Measurements from ENCODE around the gene PLVAP.

The PLVAP gene

DNA sequence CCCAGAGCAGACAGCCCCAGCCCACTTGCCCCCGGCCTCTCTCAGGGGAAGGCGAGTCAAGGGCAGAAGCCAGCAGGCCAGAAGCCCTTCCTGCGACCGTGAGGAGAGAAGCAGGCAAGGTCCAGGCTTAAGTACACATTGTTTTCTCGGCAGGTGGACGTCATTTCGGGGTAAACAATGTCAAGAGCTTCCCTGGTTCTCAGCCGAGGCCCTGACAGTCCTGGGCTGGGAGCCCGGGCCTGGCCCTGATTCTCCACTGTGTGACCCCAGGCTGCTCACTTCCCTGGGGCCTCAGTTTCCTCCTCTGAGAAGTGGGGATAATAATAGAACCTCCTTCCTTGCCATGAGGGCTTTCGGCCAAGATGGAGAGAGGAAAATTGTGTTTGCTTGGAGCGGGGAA is 19.4 kb downstream of the PLVAP start:
- DNase-seq (ENCODE audit: low read depth): no peak
- H3K4me3 ChIP-seq (ENCODE audit: control insufficient read depth, low read depth, low read length): no peak overlapping the region
- TF ChIP-seq, protein P1, sequence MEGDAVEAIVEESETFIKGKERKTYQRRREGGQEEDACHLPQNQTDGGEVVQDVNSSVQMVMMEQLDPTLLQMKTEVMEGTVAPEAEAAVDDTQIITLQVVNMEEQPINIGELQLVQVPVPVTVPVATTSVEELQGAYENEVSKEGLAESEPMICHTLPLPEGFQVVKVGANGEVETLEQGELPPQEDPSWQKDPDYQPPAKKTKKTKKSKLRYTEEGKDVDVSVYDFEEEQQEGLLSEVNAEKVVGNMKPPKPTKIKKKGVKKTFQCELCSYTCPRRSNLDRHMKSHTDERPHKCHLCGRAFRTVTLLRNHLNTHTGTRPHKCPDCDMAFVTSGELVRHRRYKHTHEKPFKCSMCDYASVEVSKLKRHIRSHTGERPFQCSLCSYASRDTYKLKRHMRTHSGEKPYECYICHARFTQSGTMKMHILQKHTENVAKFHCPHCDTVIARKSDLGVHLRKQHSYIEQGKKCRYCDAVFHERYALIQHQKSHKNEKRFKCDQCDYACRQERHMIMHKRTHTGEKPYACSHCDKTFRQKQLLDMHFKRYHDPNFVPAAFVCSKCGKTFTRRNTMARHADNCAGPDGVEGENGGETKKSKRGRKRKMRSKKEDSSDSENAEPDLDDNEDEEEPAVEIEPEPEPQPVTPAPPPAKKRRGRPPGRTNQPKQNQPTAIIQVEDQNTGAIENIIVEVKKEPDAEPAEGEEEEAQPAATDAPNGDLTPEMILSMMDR (IDR thresholded peaks at IDR 0.05; ENCODE audit: control insufficient read depth, insufficient read depth, low read depth, low read length, missing control alignments): no peak

DNA sequence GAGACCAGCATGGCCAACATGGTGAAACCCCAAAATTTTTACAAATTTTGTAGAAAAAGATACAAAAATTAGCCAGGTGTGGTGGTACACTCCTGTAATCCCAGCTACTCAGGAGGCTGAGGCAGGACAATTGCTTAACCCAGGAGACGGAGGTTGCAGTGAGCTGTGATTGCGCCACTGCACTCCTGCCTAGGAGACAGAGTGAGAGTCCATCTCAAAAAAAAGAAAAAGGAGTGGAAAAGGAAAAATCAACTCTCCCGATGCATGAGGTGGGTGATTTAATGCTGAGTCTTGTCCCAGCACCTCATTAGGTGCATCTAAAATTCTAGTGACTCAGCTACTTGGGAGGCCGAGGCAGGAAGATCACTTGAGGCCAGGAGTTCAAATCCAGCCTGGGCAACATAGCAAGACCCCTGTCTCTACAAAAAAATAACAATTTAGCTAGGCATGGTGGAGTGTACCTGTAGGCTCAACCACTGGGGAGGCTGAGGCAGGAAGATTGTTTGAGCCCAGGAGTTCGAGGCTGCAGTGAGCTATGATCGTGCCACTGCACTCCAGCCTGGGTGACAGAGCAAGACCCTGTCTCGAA is 20.0 kb downstream of the PLVAP start:
- no peak for DNase-seq (ENCODE audit: low read depth)
- no peak overlapping the region for H3K4me3 ChIP-seq (ENCODE audit: control insufficient read depth, low read depth, low read length)
- TF ChIP-seq, protein P1 (IDR thresholded peaks at IDR 0.05; ENCODE audit: control insufficient read depth, insufficient read depth, low read depth, low read length, missing control alignments): no peak

DNA sequence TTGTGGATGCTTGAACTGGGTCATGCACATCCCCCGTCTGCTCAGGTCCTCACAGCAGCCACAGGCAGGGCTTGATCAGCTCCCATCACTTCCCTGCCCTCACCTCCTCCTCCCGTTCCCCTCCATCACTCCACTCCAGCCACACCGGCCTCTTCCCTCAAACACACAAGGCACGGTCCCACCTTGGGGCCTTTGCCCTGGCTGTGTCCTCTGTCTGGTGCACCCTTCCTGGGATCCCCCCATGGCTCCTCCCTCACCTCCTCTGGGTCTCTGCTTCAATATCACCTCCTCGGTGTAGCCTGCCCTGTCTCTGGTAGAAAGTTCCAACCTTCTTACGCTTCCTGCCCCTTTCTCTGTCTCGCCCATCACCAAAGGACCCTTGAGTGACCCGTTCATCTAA is 23.8 kb downstream of the PLVAP start:
- TF ChIP-seq, protein P1 (IDR thresholded peaks at IDR 0.05; ENCODE audit: control insufficient read depth, insufficient read depth, low read depth, low read length, missing control alignments): no peak
- no peak for DNase-seq (ENCODE audit: low read depth)
- H3K4me3 ChIP-seq (ENCODE audit: control insufficient read depth, low read depth, low read length): no peak overlapping the region

DNA sequence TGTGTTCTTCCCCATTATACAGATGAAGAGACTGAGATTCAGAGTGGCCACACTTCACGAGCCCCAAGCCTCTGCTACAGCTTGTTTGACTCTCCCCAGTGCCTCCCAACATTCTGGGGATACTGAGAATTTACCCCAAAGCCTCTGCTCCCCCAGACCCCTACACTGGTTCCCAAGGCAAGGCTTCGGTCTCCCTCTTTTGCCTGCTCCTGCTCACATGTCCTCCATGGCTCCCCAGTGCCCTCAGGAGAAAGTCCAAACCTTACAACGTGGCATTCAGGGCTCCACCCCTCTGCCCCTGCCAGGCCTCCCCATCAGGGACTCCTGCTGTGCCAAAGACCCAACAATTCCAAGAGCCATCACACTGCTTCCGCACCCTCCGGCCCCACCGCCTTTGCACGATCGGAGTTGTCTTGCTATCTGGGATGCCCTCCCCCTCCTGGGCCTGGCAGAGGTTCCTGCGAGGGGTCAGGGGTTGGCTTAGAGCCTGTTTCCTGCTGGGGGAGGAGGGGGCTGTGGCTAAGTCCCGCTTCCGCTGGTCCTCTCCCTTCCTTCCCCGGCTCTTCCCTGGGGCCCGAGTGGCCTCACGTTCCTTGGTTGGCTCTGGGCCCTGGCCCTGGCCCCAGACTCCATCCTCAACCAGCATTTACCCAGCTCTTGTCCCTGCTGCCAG is 24.4 kb downstream of the PLVAP start:
- H3K4me3 ChIP-seq (ENCODE audit: control insufficient read depth, low read depth, low read length): no peak overlapping the region
- no peak for DNase-seq (ENCODE audit: low read depth)
- TF ChIP-seq, protein P1 (IDR thresholded peaks at IDR 0.05; ENCODE audit: control insufficient read depth, insufficient read depth, low read depth, low read length, missing control alignments): no peak

DNA sequence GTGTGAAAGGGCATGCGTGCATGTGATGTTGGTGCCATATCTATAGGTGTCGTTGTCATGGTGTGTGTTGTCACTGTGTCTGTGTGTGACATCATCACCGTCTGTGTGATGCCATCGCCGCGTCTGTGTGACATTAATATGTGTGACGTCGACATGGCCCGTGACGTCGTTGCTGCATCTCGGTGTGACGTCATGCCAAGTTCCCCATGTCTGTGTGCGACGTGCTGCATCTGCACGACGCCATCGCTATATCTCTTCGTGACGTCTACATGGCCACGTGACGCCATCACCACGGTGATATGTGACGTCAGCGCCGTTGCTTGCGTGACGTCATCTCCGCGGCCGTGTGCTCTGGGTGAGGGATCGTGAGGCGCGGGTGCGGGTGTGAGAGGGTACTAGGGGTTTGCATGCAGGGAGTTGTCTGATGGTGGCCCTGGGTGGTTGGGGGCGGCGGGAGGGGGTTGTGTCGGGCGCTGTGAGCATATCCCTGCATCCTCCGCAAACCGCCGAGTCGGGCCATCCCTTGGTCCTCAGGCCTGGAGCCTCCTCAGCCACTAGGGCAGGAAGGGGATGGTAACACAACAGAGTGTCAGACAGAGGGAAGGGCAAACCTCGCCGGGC is 25.2 kb downstream of the PLVAP start:
- H3K4me3 ChIP-seq (ENCODE audit: control insufficient read depth, low read depth, low read length): no peak overlapping the region
- DNase-seq (ENCODE audit: low read depth): no peak
- TF ChIP-seq, protein P1 (IDR thresholded peaks at IDR 0.05; ENCODE audit: control insufficient read depth, insufficient read depth, low read depth, low read length, missing control alignments): no peak

DNA sequence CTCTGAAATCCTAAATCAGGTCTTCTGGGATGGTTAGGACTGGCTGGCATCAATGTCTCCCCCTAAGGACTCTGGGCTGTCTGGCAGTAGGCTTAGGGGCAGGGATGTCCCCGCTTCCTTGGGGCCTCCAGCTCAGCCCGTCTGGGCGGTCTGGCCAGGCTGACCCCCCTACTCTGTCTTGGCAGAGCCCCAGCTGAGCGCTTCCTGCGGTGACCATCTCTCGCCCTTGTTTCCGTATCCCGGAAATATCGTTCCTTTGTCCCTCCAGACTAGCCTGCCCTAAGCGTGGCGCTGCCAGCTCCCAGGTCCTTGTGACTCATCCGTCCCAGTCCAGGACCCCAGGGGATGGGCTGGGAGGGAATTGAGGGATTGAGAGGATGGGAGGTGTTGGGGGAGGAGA is 28.4 kb downstream of the PLVAP start:
- H3K4me3 ChIP-seq (ENCODE audit: control insufficient read depth, low read depth, low read length): peak overlapping the region; percentile 16; the same call in 1 of the 2 replicates
- no peak for DNase-seq (ENCODE audit: low read depth)
- TF ChIP-seq, protein P1 (IDR thresholded peaks at IDR 0.05; ENCODE audit: control insufficient read depth, insufficient read depth, low read depth, low read length, missing control alignments): no peak
